ENCODE results near the gene CTAGE1.

DNA sequence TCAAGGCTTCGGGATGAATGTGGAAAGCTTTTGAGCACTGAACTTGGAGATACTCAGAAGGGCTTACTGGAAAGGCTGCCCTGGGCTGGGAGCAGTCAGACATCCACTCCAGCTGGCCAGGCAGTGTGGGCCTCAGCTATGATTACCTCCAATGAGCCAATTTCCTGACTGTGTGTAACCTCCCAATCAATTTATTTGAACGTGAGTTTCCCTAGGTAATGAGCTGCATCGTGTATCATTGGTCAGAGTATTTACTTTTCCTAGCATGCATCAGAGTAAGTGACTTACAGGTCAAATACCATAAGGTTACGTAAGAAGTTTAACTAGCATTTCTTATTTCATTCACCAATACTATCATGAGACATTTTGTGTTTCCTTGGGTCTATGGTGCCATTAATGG, 11.0 kb upstream of the CTAGE1 start:
- TF ChIP-seq, protein P1, sequence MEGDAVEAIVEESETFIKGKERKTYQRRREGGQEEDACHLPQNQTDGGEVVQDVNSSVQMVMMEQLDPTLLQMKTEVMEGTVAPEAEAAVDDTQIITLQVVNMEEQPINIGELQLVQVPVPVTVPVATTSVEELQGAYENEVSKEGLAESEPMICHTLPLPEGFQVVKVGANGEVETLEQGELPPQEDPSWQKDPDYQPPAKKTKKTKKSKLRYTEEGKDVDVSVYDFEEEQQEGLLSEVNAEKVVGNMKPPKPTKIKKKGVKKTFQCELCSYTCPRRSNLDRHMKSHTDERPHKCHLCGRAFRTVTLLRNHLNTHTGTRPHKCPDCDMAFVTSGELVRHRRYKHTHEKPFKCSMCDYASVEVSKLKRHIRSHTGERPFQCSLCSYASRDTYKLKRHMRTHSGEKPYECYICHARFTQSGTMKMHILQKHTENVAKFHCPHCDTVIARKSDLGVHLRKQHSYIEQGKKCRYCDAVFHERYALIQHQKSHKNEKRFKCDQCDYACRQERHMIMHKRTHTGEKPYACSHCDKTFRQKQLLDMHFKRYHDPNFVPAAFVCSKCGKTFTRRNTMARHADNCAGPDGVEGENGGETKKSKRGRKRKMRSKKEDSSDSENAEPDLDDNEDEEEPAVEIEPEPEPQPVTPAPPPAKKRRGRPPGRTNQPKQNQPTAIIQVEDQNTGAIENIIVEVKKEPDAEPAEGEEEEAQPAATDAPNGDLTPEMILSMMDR (IDR thresholded peaks at IDR 0.05), result no peak
- TF ChIP-seq POLR2AphosphoS5 (IDR thresholded peaks at IDR 0.05), result no peak
